Adrenal gland (tissue), 12 donors: ENCODE results near the gene SYCN. TPM values are rescaled to one million over a fixed set of nuclear protein-coding genes. Genes with fewer than 3 reads are reported as not detected.

Experiments
- DNase-seq, 7 donors: peaks; one replicate each; pipeline ENCODE4 v3.0.0-alpha.2; 2019 to 2020
- H3K27ac ChIP-seq, 5 donors: fragments of 200-600 bp; sonication (generic) in 4 of 5; 1 replicate in 3 of 5; 2 replicates in 2 of 5; pipeline versions ENCODE4 v1.5.1 to v1.8.0; 2016 to 2020; ENCODE audit warnings: mild to moderate bottlenecking in 1 of 5
- H3K27me3 ChIP-seq: fragments of 200-600 bp; 2 replicates; pipeline ENCODE4 v1.8.0; 2021
- H3K36me3 ChIP-seq, 2 donors: fragments of 200-600 bp; replicated peaks in 1 of 2; 1 replicate in 1 of 2; 2 replicates in 1 of 2; pipeline versions ENCODE4 v1.5.1 to v1.8.0; 2018 to 2022
- H3K4me1 ChIP-seq, 2 donors: fragments of 200-600 bp; replicated peaks in 1 of 2; 1 replicate in 1 of 2; 2 replicates in 1 of 2; pipeline versions ENCODE4 v1.5.1 to v1.8.0; 2018 to 2021
- H3K4me3 ChIP-seq, 4 donors: fragments of 200-600 bp; sonication (generic) in 3 of 4; one replicate each; pipeline ENCODE4 v1.5.1; 2016 to 2018
- H3K9me3 ChIP-seq, 3 donors: fragments of 200-600 bp; sonication (generic) in 1 of 3; replicated peaks in 1 of 3; 1 replicate in 2 of 3; 2 replicates in 1 of 3; pipeline versions ENCODE4 v1.5.1 to v1.8.0; 2016 to 2021
- POLR2A ChIP-seq, 2 donors: fragments of 450-650 bp; IDR thresholded peaks; one replicate each; pipeline ENCODE4 v1.6.1; 2017; ENCODE audit warnings: antibody characterized with exemption in 2 of 2, mild to moderate bottlenecking in 2 of 2, moderate library complexity in 1 of 2
- WGBS, 4 donors: extraction: QIAGEN DNeasy Blood & Tissue Kit in 2 of 4; methylation state at CpG; one replicate each; pipeline versions ENCODE4 v1.1.5 to v1.1.7; 2013 to 2017; 5-methylcytosine and 5-hydroxymethylcytosine counted together
- intact Hi-C, 2 donors: fragments of 100-400 bp; cut with DNase I; formaldehyde crosslinking; loops; one replicate each; pipeline versions ENCODE4 v1.14.1 to v1.15.0; 2022 to 2023
- polyA plus RNA-seq, 3 donors: library from polyadenylated mRNA; stranded (reverse); fragments of 200-250 nt in 2 of 3; fragments of 350-450 nt in 1 of 3; fragmentation: Illumina TruSeq in 1 of 3; extraction: RNeasy Lipid Tissue Mini Kit (QIAGEN cat#74804) in 1 of 3; gene quantifications; one replicate each; pipeline ENCODE4 v1.2.3, GENCODE V29; 2013 to 2014
- total RNA-seq, 9 donors: library from RNA; depleted of rRNA in 4 of 9; stranded (reverse); fragments of >200 nt in 4 of 9; fragments of 120-200 nt in 1 of 9; fragmentation: NEBNext Ultra II Directional in 1 of 9; extraction: Animal tissue kit (Norgen Biotek cat#: 25700) in 1 of 9; gene quantifications; one replicate each; pipeline versions ENCODE4 v1.1.0 to v1.2.4, GENCODE V29; 2013 to 2023
- TF ChIP-seq, protein P1 (sequence below), 6 experiments: fragments of 450-650 bp in 4 of 6; fragments of 200-600 bp in 2 of 6; sonication (generic) in 1 of 6; IDR thresholded peaks; 1 replicate in 5 of 6; 2 replicates in 1 of 6; pipeline versions ENCODE4 v1.5.1 to v1.8.0; 2016 to 2021; ENCODE audit warnings: antibody characterized with exemption in 6 of 6, mild to moderate bottlenecking in 2 of 6, moderate library complexity in 1 of 6
- donor health status: healthy with polysubstance abuse.
- donor health status: Bipolar disorder and iron deficiency.
- donor health status: DM: yes; HTN: yes; CAD: no.
- donor health status: DM: no; HTN: no; CAD: no.
- donor health status: DM: no; HTN: no; CAD: no.
- donor health status: DM: yes; HTN: yes; CAD: no.

SYCN gene
- total and polyA plus RNA-seq, 12 donors, result 0.43 to 0.76 (median 0.67) TPM; not detected in 9

DNA sequence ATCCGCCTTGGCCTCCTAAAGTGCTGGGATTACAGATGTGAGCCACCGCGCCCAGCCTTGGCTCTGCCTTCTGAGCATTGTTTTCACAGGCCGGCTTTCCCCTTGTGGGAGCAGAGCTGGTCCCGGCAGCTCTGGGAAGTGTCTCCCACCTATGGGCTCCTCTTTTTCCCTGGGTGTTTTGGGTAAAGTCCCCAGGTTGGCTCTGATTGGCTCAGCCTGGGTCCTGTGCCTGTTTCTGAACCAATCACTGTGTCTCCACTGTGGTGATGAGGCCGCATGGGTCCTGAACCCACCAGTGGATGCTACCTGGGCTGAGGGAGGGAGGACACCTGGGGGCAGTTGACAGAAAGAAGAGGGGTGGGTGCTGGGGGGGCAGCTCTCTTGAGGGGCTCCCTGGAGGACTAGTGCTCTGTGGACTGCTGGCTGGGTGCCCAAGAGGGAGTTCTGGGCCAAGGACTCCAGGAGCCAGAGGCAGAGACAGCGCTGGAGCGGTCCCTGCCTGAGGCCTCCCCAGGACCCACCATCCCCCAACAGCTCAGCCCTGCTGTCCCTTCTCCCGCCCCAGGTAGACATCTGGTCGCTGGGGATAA lies 26.9 kb downstream of the SYCN start:
- 84 to 97% (median 91%) methylated on average over 5 to 10 of the region's 10 CpGs for WGBS, 4 donors
- H3K27ac ChIP-seq, result no peak overlapping the region
- H3K4me1 ChIP-seq, result no peaks in the 10 kb centered on the region
- no peaks in the 10 kb centered on the region for H3K9me3 ChIP-seq
- no peak overlapping the region for H3K4me3 ChIP-seq
- intact Hi-C loops, result no loop called here
- DNase-seq, result peak in 1 of 7 donors; percentile 22
- TF ChIP-seq, protein P1, sequence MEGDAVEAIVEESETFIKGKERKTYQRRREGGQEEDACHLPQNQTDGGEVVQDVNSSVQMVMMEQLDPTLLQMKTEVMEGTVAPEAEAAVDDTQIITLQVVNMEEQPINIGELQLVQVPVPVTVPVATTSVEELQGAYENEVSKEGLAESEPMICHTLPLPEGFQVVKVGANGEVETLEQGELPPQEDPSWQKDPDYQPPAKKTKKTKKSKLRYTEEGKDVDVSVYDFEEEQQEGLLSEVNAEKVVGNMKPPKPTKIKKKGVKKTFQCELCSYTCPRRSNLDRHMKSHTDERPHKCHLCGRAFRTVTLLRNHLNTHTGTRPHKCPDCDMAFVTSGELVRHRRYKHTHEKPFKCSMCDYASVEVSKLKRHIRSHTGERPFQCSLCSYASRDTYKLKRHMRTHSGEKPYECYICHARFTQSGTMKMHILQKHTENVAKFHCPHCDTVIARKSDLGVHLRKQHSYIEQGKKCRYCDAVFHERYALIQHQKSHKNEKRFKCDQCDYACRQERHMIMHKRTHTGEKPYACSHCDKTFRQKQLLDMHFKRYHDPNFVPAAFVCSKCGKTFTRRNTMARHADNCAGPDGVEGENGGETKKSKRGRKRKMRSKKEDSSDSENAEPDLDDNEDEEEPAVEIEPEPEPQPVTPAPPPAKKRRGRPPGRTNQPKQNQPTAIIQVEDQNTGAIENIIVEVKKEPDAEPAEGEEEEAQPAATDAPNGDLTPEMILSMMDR (IDR thresholded peaks at IDR 0.05), result no peak
- TF ChIP-seq POLR2A (IDR thresholded peaks at IDR 0.05), result no peak
- peaks cover 0 to 46% of the 10 kb centered on the region in 2 donors for H3K36me3 ChIP-seq
- H3K27me3 ChIP-seq, result no peaks in the 10 kb centered on the region

DNA sequence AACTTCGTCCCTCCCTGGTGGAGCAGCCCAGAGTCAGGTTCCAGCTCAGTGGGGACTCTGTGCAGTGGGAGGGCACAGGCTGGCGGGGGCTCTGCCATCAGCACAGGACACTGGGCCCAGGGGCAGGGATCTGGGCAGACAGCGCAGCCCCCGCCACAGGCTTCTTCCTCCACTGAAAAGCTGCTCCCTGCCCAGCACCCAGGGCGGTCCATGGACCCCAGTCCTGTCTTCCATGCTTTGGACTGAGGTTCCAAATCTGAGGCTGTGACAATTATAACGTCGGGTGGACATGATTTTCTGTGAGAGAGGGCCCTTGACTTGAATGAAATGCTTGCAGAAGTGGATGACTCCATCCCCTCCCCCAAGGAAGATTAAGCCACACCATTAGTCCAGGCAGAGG lies 28.5 kb downstream of the SYCN start:
- intact Hi-C loops, result no loop called here
- 85 to 98% (median 92%) methylated on average over 5 to 7 of the region's 7 CpGs for WGBS, 4 donors
- no peaks in the 10 kb centered on the region for H3K4me1 ChIP-seq
- H3K27ac ChIP-seq, result no peak overlapping the region
- DNase-seq, result no peak
- no peaks in the 10 kb centered on the region for H3K9me3 ChIP-seq
- TF ChIP-seq, protein P1 (IDR thresholded peaks at IDR 0.05), result no peak
- TF ChIP-seq POLR2A (IDR thresholded peaks at IDR 0.05), result no peak
- no peak overlapping the region for H3K4me3 ChIP-seq
- no peaks in the 10 kb centered on the region for H3K27me3 ChIP-seq
- H3K36me3 ChIP-seq, result peaks cover 0 to 46% of the 10 kb centered on the region in 2 donors

DNA sequence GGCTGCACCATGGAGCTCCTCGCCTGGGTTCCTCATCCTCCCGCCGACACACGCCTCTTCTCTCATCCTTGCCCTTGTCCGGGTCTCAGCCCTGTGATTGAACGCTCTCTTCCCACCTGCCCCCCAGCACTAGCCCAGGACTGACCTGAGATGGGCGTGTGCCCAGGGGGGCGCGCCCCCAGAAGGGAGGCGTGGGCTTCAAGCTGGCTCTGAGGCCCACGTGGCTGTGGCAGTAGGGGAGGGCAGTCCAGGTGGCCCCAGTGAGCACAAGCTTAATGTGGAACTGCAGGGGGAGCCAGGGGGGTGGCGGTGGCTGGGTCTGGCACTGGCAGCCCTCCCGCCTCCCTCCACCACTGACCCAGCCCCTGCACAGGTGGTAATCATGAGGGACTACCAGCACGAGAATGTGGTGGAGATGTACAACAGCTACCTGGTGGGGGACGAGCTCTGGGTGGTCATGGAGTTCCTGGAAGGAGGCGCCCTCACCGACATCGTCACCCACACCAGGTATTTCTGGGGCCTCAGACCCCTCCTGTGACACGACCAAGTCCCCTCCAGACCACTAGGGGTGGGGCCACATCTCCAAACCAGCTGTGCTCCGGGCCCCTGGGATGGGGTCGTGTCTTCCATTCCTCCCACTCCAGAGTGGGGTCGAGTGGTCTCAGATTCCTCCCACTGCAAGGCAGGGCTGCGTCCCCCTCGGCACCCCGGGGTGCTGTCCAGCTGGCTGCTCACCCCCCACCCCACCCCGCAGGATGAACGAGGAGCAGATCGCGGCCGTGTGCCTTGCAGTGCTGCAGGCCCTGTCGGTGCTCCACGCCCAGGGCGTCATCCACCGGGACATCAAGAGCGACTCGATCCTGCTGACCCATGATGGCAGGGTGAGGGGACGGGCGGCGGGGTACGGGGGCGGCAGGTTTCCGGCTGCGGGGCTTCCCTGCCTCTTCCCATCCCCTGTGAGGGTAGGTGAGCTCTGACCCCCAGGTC lies 29.2 kb downstream of the SYCN start:
- H3K27me3 ChIP-seq, result no peaks in the 10 kb centered on the region
- H3K4me1 ChIP-seq, result no peaks in the 10 kb centered on the region
- no peak for TF ChIP-seq POLR2A (IDR thresholded peaks at IDR 0.05)
- TF ChIP-seq, protein P1 (IDR thresholded peaks at IDR 0.05), result no peak
- H3K36me3 ChIP-seq, result peaks cover 0 to 44% of the 10 kb centered on the region in 2 donors
- 83 to 92% (median 89%) methylated on average over 16 to 43 of the region's 43 CpGs for WGBS, 4 donors
- no peak for DNase-seq
- no peaks in the 10 kb centered on the region for H3K9me3 ChIP-seq
- H3K4me3 ChIP-seq, result no peak overlapping the region
- H3K27ac ChIP-seq, result no peak overlapping the region
- intact Hi-C loops, result no loop called here

DNA sequence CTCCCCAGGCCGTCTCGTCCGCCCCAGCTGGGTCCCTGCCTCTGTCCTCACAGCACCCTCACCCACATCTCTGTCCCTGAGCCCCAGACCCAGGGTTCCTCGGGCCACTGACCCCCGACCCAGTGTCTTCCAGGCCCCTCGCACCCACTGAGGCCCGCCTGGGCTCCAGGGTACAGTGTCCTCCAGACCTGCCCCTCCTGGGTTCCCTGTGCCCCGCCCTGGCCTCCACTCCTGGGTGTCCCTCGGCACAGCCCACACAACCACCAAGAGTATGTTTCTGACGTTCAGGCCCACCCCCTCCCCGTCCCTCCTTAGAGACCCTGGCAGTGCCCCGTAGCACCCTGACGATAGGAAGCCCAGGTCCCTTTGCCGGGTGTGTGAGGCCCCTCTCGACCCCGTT lies 29.9 kb downstream of the SYCN start:
- Histone ChIP-seq H3K4me1 (no peaks in the 10 kb centered on the region), H3K27ac (no peak overlapping the region), H3K27me3 (no peaks in the 10 kb centered on the region), H3K4me3 (no peak overlapping the region), H3K9me3 (no peaks in the 10 kb centered on the region), H3K36me3 (peaks cover 0 to 43% of the 10 kb centered on the region in 2 donors)
- intact Hi-C loops, result no loop called here
- no peak for DNase-seq
- WGBS, 4 donors, result 85 to 90% (median 88%) methylated on average over 14 to 16 of the region's 16 CpGs
- TF ChIP-seq POLR2A (IDR thresholded peaks at IDR 0.05), result no peak
- TF ChIP-seq, protein P1 (IDR thresholded peaks at IDR 0.05), result no peak
